Astrocyte (in vitro differentiated cells and primary cell): ENCODE results near the gene USP49.

ENCODE experiments used
- EZH2 ChIP-seq: IDR thresholded peaks from 2 replicates; pipeline ENCODE4 v1.6.1; 2012; ENCODE audit warnings: mild to moderate bottlenecking, low read length, inconsistent platforms; ENCODE audit not compliant: insufficient read depth
- TF ChIP-seq, protein P1 (sequence below): IDR thresholded peaks from 2 replicates; pipeline ENCODE4 v1.5.1; 2011; ENCODE audit warnings: low read depth, mild to moderate bottlenecking, inconsistent platforms, low read length, moderate library complexity; ENCODE audit not compliant: insufficient read depth

DNA sequence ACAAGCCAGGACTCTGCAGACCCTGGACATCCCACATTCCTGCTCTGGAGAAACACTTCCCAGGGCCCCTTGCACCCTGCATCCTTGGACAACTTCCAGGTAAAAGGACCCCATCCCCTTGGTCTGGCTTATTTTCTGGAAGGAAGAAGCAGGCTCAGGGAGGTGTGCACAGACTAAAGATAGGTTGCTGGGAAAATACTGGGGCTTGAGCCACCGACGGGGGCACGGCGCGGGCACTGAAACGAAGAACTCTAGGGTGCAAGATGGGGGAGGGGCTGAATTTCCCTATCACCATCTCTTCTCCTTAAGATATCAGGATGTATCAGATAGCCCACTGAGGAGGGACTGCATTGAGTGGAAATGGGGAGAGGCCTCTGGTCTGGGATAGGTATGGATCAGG is 116.3 kb downstream of the USP49 start:
- TF ChIP-seq, protein P1, sequence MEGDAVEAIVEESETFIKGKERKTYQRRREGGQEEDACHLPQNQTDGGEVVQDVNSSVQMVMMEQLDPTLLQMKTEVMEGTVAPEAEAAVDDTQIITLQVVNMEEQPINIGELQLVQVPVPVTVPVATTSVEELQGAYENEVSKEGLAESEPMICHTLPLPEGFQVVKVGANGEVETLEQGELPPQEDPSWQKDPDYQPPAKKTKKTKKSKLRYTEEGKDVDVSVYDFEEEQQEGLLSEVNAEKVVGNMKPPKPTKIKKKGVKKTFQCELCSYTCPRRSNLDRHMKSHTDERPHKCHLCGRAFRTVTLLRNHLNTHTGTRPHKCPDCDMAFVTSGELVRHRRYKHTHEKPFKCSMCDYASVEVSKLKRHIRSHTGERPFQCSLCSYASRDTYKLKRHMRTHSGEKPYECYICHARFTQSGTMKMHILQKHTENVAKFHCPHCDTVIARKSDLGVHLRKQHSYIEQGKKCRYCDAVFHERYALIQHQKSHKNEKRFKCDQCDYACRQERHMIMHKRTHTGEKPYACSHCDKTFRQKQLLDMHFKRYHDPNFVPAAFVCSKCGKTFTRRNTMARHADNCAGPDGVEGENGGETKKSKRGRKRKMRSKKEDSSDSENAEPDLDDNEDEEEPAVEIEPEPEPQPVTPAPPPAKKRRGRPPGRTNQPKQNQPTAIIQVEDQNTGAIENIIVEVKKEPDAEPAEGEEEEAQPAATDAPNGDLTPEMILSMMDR: no peak
- TF ChIP-seq EZH2: no peak
